Measurements from ENCODE around the gene SH2D1B.
A peak's percentile ranks its signal among the peaks of the same experiment; 100 is the strongest.

GRCh38 chr1:162389021-162389818 lies 22.7 kb downstream of the SH2D1B start:
- TF ChIP-seq POLR2A (IDR thresholded peaks at IDR 0.05) (no peak), CTCF (IDR thresholded peaks at IDR 0.05) (peak in 1 of 6 experiments; percentile 3)

All from Peyer's patch (tissue), 4 donors.